HCT116 (cell line): ENCODE results near the gene ATG12. TPM values are rescaled to one million over a fixed set of nuclear protein-coding genes. Genes with fewer than 3 reads are reported as not detected.

Experiments used
- ATAC-seq: fragments of 200-7000 bp; cut with Tn5 transposase; 2 replicates; pipeline ENCODE4 v1.9.1; 2020; ENCODE audit warnings: mild to moderate bottlenecking, moderate library complexity
- BruUV-seq: library from RNA; stranded (reverse); fragments of 400-500 nt; replicated peaks from 2 replicates; lab custom pipeline; 2021; lab: Mats Ljungman, UMichigan
- CTCF ChIA-PET: fragments of 300-600 bp; sonication (Branson Sonifier 250); formaldehyde crosslinking; loops from one replicate; lab custom pipeline; 2021; ENCODE audit warnings: antibody characterized with exemption; lab: Charles Lee
- POLR2A ChIA-PET: fragments of 300-600, 350-600 bp; sonication (Branson Sonifier 250); formaldehyde crosslinking; loops from one replicate; lab custom pipeline; 2021; ENCODE audit warnings: antibody characterized with exemption; lab: Charles Lee
- RAD21 ChIA-PET, 2 experiments: fragments of 300-600 bp; sonication (Branson Sonifier 250); formaldehyde crosslinking; loops; one replicate each; lab custom pipeline; 2023; ENCODE audit warnings: low total read pairs in 2 of 2; ENCODE audit not compliant: uncharacterized antibody in 2 of 2, unreplicated experiment in 2 of 2, low non-redundant PET in 1 of 2; lab: Charles Lee
- DNase-seq: peaks from one replicate; pipeline ENCODE4 v3.0.0-alpha.2; 2010; ENCODE audit warnings: low read depth, low spot score
- H2AFZ ChIP-seq: fragments of 200-600 bp; shearing (Covaris generic), sonication (generic); 2 replicates; pipeline ENCODE4 v1.6.1; 2017; ENCODE audit warnings: low read depth, mixed run types, mixed read lengths, antibody characterized with exemption, low read length; ENCODE audit not compliant: poor library complexity, severe bottlenecking
- H3K27ac ChIP-seq: 2 replicates; pipeline ENCODE4 v1.5.1; 2012; ENCODE audit warnings: low read depth, low read length
- H3K27me3 ChIP-seq: fragments of 200-600 bp; sonication (generic); 2 replicates; pipeline ENCODE4 v1.6.1; 2016; ENCODE audit warnings: mixed run types, low read length, mixed read lengths; ENCODE audit not compliant: insufficient read depth
- H3K36me3 ChIP-seq, 2 experiments: fragments of 200-500 bp in 1 of 2; fragments of 200-600 bp in 1 of 2; sonication (Bioruptor generic) in 1 of 2; sonication (generic) in 1 of 2; 2 replicates each; pipeline versions ENCODE4 v1.5.1 to v1.6.1; 2014 to 2016; ENCODE audit warnings: low read length in 2 of 2, inconsistent platforms in 1 of 2, mixed read lengths in 1 of 2, mixed run types in 1 of 2; ENCODE audit not compliant: insufficient read depth in 2 of 2, control insufficient read depth in 1 of 2
- H3K4me1 ChIP-seq, 2 experiments: fragments of 200-600 bp in 1 of 2; sonication (generic) in 1 of 2; 2 replicates each; pipeline versions ENCODE4 v1.5.1 to v1.6.1; 2012 to 2017; ENCODE audit warnings: low read length in 2 of 2, inconsistent platforms in 1 of 2, mild to moderate bottlenecking in 1 of 2, mixed read lengths in 1 of 2, mixed run types in 1 of 2, moderate library complexity in 1 of 2; ENCODE audit not compliant: insufficient read depth in 2 of 2, control insufficient read depth in 1 of 2
- H3K4me2 ChIP-seq: fragments of 200-600 bp; sonication (generic); 2 replicates; pipeline ENCODE4 v1.6.1; 2017; ENCODE audit warnings: mixed run types, low read length, mixed read lengths
- H3K4me3 ChIP-seq, 2 experiments: fragments of 200-600 bp in 1 of 2; sonication (generic) in 1 of 2; replicated peaks in 1 of 2; 2 replicates each; pipeline ENCODE4 v1.5.1; 2011 to 2016; ENCODE audit warnings: low read length in 2 of 2, control low read depth in 1 of 2, low read depth in 1 of 2, mild to moderate bottlenecking in 1 of 2, mixed read lengths in 1 of 2, mixed run types in 1 of 2
- H3K79me2 ChIP-seq: fragments of 200-600 bp; sonication (generic); 2 replicates; pipeline ENCODE4 v1.6.1; 2017; ENCODE audit warnings: mild to moderate bottlenecking, mixed run types, low read length, moderate library complexity, mixed read lengths; ENCODE audit not compliant: insufficient read depth
- H3K9ac ChIP-seq: fragments of 200-600 bp; sonication (generic); 2 replicates; pipeline ENCODE4 v1.6.1; 2016; ENCODE audit warnings: low read length, mixed read lengths
- H3K9me2 ChIP-seq: fragments of 200-600 bp; sonication (generic), shearing (Covaris generic); 2 replicates; pipeline ENCODE4 v1.6.1; 2017; ENCODE audit warnings: mixed run types, mild to moderate bottlenecking, moderate library complexity; ENCODE audit not compliant: insufficient read depth
- H3K9me3 ChIP-seq, 2 experiments: fragments of 200-500 bp in 1 of 2; fragments of 200-600 bp in 1 of 2; sonication (Bioruptor generic) in 1 of 2; sonication (generic) in 1 of 2; 2 replicates each; pipeline ENCODE4 v1.6.1; 2014 to 2017; ENCODE audit warnings: low read length in 2 of 2, mixed read lengths in 2 of 2, inconsistent platforms in 1 of 2, low read depth in 1 of 2, mild to moderate bottlenecking in 1 of 2, mixed run types in 1 of 2, moderate library complexity in 1 of 2; ENCODE audit not compliant: control insufficient read depth in 1 of 2, insufficient read depth in 1 of 2
- H4K20me1 ChIP-seq: fragments of 200-600 bp; sonication (generic), shearing (Covaris generic); 2 replicates; pipeline ENCODE4 v1.6.1; 2017; ENCODE audit warnings: mixed run types, mild to moderate bottlenecking, moderate library complexity; ENCODE audit not compliant: insufficient read depth
- CBX3 ChIP-seq: IDR thresholded peaks from 2 replicates; pipeline ENCODE4 v1.6.1; 2012; ENCODE audit warnings: low read depth
- CEBPB ChIP-seq: IDR thresholded peaks from 2 replicates; pipeline ENCODE4 v1.6.1; 2012; ENCODE audit warnings: low read depth
- EGR1 ChIP-seq: IDR thresholded peaks from 2 replicates; pipeline ENCODE4 v1.6.1; 2012; ENCODE audit warnings: low read depth
- ELF1 ChIP-seq: IDR thresholded peaks from 2 replicates; pipeline ENCODE4 v1.6.1; 2012; ENCODE audit warnings: low read depth, borderline replicate concordance
- EZH2phosphoT487 ChIP-seq: fragments of 200-600 bp; IDR thresholded peaks from 2 replicates; pipeline ENCODE4 v1.6.1; 2018; ENCODE audit warnings: antibody characterized with exemption, borderline replicate concordance
- JUND ChIP-seq: IDR thresholded peaks from 2 replicates; pipeline ENCODE4 v1.6.1; 2012
- POLR2AphosphoS5 ChIP-seq: IDR thresholded peaks from 2 replicates; pipeline ENCODE4 v1.6.1; 2011; ENCODE audit warnings: mild to moderate bottlenecking, low read depth, low read length, moderate library complexity
- RAD21 ChIP-seq: IDR thresholded peaks from 2 replicates; pipeline ENCODE4 v1.6.1; 2012; ENCODE audit warnings: low read depth, mild to moderate bottlenecking
- SIN3A ChIP-seq: IDR thresholded peaks from 2 replicates; pipeline ENCODE4 v1.6.1; 2012; ENCODE audit warnings: low read depth
- SRF ChIP-seq: IDR thresholded peaks from 2 replicates; pipeline ENCODE4 v1.6.1; 2012; ENCODE audit warnings: low read depth
- TCF7L2 ChIP-seq: IDR thresholded peaks from 2 replicates; pipeline ENCODE4 v1.7.0; 2011; ENCODE audit warnings: borderline replicate concordance, inconsistent platforms; ENCODE audit not compliant: insufficient read depth, insufficient read length; ENCODE audit errors: extremely low read depth
- YY1 ChIP-seq: IDR thresholded peaks from 2 replicates; pipeline ENCODE4 v1.6.1; 2011; ENCODE audit warnings: low read length, low read depth, moderate library complexity, mild to moderate bottlenecking; ENCODE audit not compliant: insufficient replicate concordance; ENCODE audit errors: extremely low read depth
- ZFX ChIP-seq: fragments of 450-650 bp; IDR thresholded peaks from 2 replicates; pipeline ENCODE4 v1.6.1; 2017
- ZNF274 ChIP-seq: fragments of 200-500 bp; sonication (Bioruptor generic); IDR thresholded peaks from 2 replicates; pipeline ENCODE4 v1.6.1; 2014; ENCODE audit warnings: mild to moderate bottlenecking, low read depth, low read length, inconsistent platforms
- intact Hi-C: fragments of 100-400 bp; cut with micrococcal nuclease; formaldehyde crosslinking; loops from 2 replicates; pipeline ENCODE4 v1.10.0; 2022
- total RNA-seq: library from RNA; stranded (reverse); gene quantifications from one replicate; pipeline ENCODE4 v1.2.1, GENCODE V29; 2021; ENCODE audit not compliant: unreplicated experiment
- TF ChIP-seq, protein P1 (sequence below): IDR thresholded peaks from 2 replicates; pipeline ENCODE4 v1.6.1; 2012
- TF ChIP-seq, protein P2 (sequence below): IDR thresholded peaks from 2 replicates; pipeline ENCODE4 v1.6.1; 2011; ENCODE audit warnings: mild to moderate bottlenecking, low read length, moderate library complexity; ENCODE audit not compliant: insufficient replicate concordance; ENCODE audit errors: extremely low read depth
- TF ChIP-seq, protein P3 (sequence below): IDR thresholded peaks from 2 replicates; pipeline ENCODE4 v1.6.1; 2012
- TF ChIP-seq, protein P4 (sequence below), 3 experiments: fragments of 200-600 bp in 1 of 3; sonication (generic) in 1 of 3; IDR thresholded peaks in 2 of 3; conservative IDR thresholded peaks in 1 of 3; 2 replicates each; pipeline ENCODE4 v1.5.1; 2012 to 2017; ENCODE audit warnings: low read depth in 2 of 3, low read length in 2 of 3, antibody characterized with exemption in 1 of 3, borderline replicate concordance in 1 of 3, control low read depth in 1 of 3, mild to moderate bottlenecking in 1 of 3, mixed read lengths in 1 of 3, mixed run types in 1 of 3, moderate library complexity in 1 of 3; ENCODE audit not compliant: insufficient read depth in 1 of 3

The ATG12 gene
- total RNA-seq, 1 experiment from 2014 or later: 270 TPM

DNA sequence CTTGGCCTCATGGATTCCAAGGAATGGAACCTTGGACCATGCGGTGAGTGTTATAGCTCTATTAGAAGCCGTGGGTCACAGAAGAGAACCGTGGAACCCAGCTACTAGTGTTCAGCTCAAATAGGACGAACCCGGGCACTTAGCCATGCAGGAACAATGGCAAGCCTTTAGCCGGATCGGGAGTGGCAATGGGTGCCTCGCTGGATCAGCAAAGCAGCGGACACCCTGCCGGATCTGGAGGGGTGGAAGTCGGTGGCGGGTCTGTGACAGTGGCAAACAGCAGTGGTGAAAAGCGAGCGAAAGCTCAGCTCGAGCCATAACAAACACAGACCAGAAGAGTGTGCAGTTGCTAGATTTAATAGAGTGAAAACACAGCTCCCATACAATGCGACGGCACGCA is 22.5 kb downstream of the ATG12 start:
- ChIA-PET CTCF (no interaction called here), POLR2A (no interaction called here), RAD21 (no interaction called here)
- Histone ChIP-seq H4K20me1 (no peaks in the 10 kb centered on the region), H3K27me3 (no peaks in the 10 kb centered on the region), H3K9me3 (no peaks in the 10 kb centered on the region), H3K79me2 (no peaks in the 10 kb centered on the region), H3K4me3 (no peak overlapping the region), H3K4me2 (no peak overlapping the region), H3K9ac (no peak overlapping the region), H3K4me1 (no peaks in the 10 kb centered on the region), H3K27ac (no peak overlapping the region), H3K9me2 (no peaks in the 10 kb centered on the region), H2AFZ (no peak overlapping the region), H3K36me3 (no peaks in the 10 kb centered on the region)
- DNase-seq (no peak), ATAC-seq (no peak)
- intact Hi-C loops: no loop called here
- BruUV-seq: no TSS peak
- TF ChIP-seq POLR2AphosphoS5 (no peak), SRF (no peak), EGR1 (no peak), ZFX (no peak)

DNA sequence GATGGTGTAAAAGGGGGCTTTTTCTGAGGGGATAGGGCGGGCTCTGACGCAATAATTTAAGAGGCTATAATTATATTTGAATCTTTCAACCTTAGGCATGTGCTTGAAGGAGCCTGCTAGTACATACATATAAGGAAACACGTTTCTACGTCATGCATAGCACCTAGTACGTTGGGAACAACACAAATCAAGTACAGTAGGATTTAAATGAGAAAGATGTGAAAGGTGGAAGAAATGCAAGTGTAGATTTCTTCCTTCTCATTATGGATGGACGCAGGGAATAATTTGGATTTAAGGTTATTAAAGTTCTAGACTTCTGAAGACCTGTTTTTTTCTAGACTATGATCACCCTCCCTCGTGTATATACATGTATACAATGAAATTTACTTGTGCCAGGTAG is 24.0 kb downstream of the ATG12 start:
- BruUV-seq: no TSS peak
- no peaks in the 10 kb centered on the region for H3K9me3 ChIP-seq
- ChIA-PET CTCF (no interaction called here), POLR2A (no interaction called here), RAD21 (no interaction called here)
- H3K4me1 ChIP-seq: no peaks in the 10 kb centered on the region
- H3K79me2 ChIP-seq: no peaks in the 10 kb centered on the region
- no peaks in the 10 kb centered on the region for H3K27me3 ChIP-seq
- H3K9me2 ChIP-seq: no peaks in the 10 kb centered on the region
- intact Hi-C loops: no loop called here
- ATAC-seq (no peak), DNase-seq (no peak)
- H3K36me3 ChIP-seq: no peaks in the 10 kb centered on the region
- H2AFZ ChIP-seq: no peak overlapping the region
- no peak overlapping the region for H3K9ac ChIP-seq
- H4K20me1 ChIP-seq: no peaks in the 10 kb centered on the region
- no peak overlapping the region for H3K4me2 ChIP-seq
- H3K4me3 ChIP-seq: no peak overlapping the region
- H3K27ac ChIP-seq: no peak overlapping the region
- TF ChIP-seq, protein P1, sequence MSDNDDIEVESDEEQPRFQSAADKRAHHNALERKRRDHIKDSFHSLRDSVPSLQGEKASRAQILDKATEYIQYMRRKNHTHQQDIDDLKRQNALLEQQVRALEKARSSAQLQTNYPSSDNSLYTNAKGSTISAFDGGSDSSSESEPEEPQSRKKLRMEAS: no peak
- TF ChIP-seq, protein P2, sequence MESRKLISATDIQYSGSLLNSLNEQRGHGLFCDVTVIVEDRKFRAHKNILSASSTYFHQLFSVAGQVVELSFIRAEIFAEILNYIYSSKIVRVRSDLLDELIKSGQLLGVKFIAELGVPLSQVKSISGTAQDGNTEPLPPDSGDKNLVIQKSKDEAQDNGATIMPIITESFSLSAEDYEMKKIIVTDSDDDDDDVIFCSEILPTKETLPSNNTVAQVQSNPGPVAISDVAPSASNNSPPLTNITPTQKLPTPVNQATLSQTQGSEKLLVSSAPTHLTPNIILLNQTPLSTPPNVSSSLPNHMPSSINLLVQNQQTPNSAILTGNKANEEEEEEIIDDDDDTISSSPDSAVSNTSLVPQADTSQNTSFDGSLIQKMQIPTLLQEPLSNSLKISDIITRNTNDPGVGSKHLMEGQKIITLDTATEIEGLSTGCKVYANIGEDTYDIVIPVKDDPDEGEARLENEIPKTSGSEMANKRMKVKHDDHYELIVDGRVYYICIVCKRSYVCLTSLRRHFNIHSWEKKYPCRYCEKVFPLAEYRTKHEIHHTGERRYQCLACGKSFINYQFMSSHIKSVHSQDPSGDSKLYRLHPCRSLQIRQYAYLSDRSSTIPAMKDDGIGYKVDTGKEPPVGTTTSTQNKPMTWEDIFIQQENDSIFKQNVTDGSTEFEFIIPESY: no peak
- TF ChIP-seq SIN3A (no peak), ZFX (no peak), TCF7L2 (no peak), JUND (no peak), SRF (no peak), ELF1 (no peak), CBX3 (no peak), POLR2AphosphoS5 (no peak), RAD21 (no peak), CEBPB (no peak), ZNF274 (no peak), EGR1 (no peak), EZH2phosphoT487 (no peak), YY1 (no peak)
- TF ChIP-seq, protein P3, sequence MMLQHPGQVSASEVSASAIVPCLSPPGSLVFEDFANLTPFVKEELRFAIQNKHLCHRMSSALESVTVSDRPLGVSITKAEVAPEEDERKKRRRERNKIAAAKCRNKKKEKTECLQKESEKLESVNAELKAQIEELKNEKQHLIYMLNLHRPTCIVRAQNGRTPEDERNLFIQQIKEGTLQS: no peak
- TF ChIP-seq, protein P4, sequence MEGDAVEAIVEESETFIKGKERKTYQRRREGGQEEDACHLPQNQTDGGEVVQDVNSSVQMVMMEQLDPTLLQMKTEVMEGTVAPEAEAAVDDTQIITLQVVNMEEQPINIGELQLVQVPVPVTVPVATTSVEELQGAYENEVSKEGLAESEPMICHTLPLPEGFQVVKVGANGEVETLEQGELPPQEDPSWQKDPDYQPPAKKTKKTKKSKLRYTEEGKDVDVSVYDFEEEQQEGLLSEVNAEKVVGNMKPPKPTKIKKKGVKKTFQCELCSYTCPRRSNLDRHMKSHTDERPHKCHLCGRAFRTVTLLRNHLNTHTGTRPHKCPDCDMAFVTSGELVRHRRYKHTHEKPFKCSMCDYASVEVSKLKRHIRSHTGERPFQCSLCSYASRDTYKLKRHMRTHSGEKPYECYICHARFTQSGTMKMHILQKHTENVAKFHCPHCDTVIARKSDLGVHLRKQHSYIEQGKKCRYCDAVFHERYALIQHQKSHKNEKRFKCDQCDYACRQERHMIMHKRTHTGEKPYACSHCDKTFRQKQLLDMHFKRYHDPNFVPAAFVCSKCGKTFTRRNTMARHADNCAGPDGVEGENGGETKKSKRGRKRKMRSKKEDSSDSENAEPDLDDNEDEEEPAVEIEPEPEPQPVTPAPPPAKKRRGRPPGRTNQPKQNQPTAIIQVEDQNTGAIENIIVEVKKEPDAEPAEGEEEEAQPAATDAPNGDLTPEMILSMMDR (IDR thresholded peaks at IDR 0.05 in 2 of 3, conservative IDR thresholded peaks at IDR 0.05 in 1 of 3; ENCODE audit: borderline replicate concordance in 1 of 3, insufficient read depth in 1 of 3, low read depth in 2 of 3, low read length in 2 of 3): no peak
